GM12864 (cell line): ENCODE measurements around the gene GNAT2.

Experiments
- DNase-seq: peaks from one replicate; pipeline ENCODE4 v3.0.0-alpha.2; 2011; ENCODE audit warnings: low read depth
- H3K4me3 ChIP-seq: 2 replicates; pipeline ENCODE4 v1.5.1; 2011; ENCODE audit warnings: mild to moderate bottlenecking, low read depth, low read length, control low read depth
- TF ChIP-seq, protein P1 (sequence below): IDR thresholded peaks from 2 replicates; pipeline ENCODE4 v1.5.1; 2011; ENCODE audit warnings: low read depth, mild to moderate bottlenecking, moderate library complexity, low read length, control low read depth, inconsistent platforms; ENCODE audit errors: missing control alignments

Gene GNAT2

DNA sequence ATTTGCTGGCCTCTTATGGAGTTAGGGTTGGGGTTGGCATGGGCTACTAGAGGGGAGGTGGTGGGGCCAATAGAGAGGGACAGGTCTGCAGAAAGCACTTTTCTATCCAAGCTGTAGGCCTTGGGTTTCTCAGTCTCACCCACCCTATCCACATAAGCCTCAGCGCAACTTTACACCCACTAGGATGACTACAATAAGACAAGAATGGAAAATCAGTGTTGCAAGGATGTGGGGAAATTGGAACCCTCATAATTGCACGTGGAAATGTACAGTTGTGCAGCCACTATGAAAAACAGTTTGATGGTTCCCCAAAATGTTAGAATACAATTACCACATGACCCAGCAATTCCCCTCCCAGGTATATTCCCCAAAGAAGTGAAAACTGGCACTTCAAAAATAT is 22.4 kb upstream of the GNAT2 start:
- H3K4me3 ChIP-seq, result no peak overlapping the region
- TF ChIP-seq, protein P1, sequence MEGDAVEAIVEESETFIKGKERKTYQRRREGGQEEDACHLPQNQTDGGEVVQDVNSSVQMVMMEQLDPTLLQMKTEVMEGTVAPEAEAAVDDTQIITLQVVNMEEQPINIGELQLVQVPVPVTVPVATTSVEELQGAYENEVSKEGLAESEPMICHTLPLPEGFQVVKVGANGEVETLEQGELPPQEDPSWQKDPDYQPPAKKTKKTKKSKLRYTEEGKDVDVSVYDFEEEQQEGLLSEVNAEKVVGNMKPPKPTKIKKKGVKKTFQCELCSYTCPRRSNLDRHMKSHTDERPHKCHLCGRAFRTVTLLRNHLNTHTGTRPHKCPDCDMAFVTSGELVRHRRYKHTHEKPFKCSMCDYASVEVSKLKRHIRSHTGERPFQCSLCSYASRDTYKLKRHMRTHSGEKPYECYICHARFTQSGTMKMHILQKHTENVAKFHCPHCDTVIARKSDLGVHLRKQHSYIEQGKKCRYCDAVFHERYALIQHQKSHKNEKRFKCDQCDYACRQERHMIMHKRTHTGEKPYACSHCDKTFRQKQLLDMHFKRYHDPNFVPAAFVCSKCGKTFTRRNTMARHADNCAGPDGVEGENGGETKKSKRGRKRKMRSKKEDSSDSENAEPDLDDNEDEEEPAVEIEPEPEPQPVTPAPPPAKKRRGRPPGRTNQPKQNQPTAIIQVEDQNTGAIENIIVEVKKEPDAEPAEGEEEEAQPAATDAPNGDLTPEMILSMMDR, result no peak
- no peak for DNase-seq

DNA sequence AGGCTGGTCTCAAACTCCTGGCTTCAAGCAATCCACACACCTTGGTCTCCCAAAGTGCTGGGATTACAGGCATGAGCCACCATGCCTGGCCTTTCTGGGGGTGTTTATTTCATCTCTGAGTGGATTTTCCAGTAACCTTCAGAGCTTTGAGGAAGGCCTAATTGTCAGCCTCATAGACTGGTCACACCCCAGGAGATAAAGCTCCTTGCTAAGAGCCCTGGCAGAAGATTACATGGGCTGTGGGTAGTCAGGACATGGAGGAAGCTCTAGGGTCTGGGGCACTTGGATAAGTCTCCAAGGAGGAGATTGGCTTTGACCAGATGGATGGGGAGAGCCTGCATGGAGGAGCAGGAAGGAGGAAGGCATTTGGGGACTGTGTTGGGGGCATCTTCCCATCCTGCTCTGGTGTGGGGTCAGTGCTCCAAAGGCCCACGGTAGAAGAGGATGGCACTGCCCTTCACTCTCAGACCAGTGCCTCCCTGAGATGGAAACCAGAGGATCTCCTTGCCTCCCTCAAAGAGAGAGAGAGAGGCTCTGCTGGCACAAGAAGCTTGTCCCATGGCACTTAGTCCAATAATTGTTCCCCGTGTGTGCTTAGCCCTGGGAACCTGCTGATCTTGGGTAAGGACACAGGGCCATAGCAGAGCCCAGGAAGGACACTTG is 21.8 kb upstream of the GNAT2 start:
- H3K4me3 ChIP-seq, result no peak overlapping the region
- no peak for DNase-seq
- TF ChIP-seq, protein P1, result no peak

DNA sequence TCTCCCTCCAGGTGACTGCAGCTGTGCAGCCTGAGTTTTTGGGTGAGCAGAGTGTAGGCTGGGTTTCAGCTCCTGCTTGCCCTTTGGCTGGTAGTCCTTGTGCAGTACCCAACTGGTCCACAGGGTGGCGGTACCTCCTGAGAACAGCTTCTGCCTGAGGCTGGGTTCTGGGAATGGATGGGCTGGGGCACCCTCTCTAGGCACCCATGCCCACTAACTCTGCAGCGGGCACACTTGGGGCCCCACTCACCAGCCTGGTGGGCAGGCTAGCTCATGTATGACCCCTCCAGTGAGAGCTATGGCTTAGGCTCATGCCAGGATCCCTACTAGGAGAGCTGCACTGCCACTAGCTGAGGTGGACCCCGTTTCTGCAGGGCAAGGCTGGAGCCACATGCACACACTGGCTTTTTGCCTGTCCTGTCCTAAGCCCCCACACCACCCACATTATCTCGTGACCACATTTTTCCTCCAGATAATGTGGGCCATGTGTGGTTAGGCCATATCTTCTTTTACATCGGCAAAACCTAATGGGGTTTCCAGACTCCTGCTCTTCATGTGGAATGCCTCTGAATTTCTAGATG is 21.0 kb upstream of the GNAT2 start:
- no peak overlapping the region for H3K4me3 ChIP-seq
- DNase-seq, result no peak
- TF ChIP-seq, protein P1, result peak; percentile 99

DNA sequence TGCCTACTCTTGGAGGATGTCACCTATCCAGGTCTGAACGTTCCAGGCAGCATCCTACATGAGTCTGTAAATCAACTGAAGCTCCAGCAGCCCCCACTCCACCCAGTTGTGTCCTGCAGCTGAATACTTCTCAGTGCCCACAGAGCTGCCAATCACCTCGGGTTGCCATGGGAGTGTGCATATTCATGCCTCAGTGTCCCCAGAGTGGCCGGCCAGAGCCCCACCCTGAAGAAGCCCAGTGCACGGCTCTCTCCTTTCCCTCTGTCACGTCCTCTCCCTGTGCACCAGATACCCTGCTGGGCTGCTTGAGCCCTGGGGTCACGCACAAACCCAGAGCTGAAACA is 20.4 kb upstream of the GNAT2 start:
- DNase-seq, result no peak
- TF ChIP-seq, protein P1, result no peak
- H3K4me3 ChIP-seq, result no peak overlapping the region

DNA sequence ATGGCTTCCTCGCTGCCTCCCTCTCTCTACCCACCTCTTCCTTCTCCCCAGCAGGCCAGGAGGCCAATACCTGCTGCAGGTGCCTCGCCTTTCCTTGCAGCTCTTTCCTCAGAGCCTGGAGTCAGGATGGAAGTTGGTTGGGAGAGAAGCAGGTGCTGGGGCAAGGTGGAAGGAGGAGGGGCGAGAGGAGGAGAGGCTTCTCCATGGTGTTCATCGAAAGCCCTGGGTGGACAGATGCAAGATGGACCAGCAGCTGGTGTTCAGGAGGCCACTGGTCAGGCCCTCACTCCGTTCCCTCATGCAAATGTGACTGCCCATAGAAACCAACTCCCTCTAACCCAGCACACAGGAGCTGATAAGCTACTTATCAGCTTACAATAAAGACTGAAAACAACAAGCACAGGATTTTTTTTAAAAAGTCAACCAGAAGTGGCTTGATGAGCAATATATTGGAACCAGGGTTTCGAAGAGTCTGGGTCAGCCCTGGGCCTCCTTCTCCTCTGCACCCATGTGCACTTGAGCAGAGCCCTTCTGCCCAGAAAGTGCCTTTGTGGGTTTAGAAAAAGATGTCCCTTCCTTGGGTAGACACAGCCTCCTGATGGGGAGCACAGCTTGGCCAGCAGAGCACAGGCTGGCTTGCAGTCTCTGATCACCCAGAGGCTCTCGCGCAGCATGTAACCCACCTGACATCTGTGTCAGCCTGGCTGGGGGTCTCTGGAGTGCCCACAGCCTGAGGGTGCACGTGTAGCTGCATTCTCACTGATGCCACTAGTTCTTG is 19.8 kb upstream of the GNAT2 start:
- DNase-seq, result no peak
- TF ChIP-seq, protein P1, result no peak
- H3K4me3 ChIP-seq, result no peak overlapping the region

DNA sequence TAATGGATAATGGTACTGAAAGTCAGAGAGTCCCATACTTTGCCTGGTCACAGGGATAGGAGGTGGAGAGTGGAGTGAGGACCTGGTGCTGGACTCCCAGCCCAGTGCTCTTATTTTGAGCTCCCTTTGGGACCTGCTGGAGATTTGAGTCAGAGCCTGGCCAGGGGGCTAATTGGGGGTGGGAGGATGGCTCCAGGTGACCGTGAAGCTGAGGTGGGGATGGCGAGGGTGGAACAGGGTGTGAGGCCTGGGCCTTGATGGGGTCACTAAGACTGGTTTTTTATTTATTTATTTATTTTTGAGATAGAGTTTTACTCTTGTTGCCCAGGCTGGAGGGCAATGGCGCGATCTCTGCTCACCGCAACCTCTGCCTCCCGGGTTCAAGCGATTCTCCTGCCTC is 18.0 kb upstream of the GNAT2 start:
- TF ChIP-seq, protein P1, result no peak
- no peak overlapping the region for H3K4me3 ChIP-seq
- DNase-seq, result no peak
